ENCODE data around the gene TMEM82.

The TMEM82 gene

GRCh38 chr1:15768388-15768787, 26.1 kb downstream of the TMEM82 start:
- Histone ChIP-seq H4K20me1 (ENCODE audit: insufficient read depth, low read length) (no peaks in the 10 kb centered on the region), H3K27ac (ENCODE audit: low read length) (no peak overlapping the region), H2AFZ (ENCODE audit: low read depth, low read length) (no peak overlapping the region), H3K4me3 (ENCODE audit: low read length) (no peak overlapping the region), H3K27me3 (ENCODE audit: low read depth, low read length) (no peaks in the 10 kb centered on the region), H3K9ac (ENCODE audit: low read length) (no peak overlapping the region), H3K9me3 (ENCODE audit: insufficient read depth, low read length) (no peaks in the 10 kb centered on the region), H3K79me2 (ENCODE audit: low read length) (no peaks in the 10 kb centered on the region), H3K4me2 (ENCODE audit: low read length) (no peak overlapping the region), H3K4me1 (ENCODE audit: low read length) (peaks cover 7% of the 10 kb centered on the region; the same call in 1 of the 2 replicates), H3K36me3 (replicated peaks; ENCODE audit: low read depth, low read length) (no peaks in the 10 kb centered on the region)
- no peak for TF ChIP-seq CTCF (IDR thresholded peaks at IDR 0.05; ENCODE audit: low read depth, low read length)
- no peak for TF ChIP-seq EZH2phosphoT487 (IDR thresholded peaks at IDR 0.05; ENCODE audit: low read depth)

GRCh38 chr1:15770313-15770962, 28.1 kb downstream of the TMEM82 start:
- H3K79me2 ChIP-seq (ENCODE audit: low read length): no peaks in the 10 kb centered on the region
- no peaks in the 10 kb centered on the region for H3K9me3 ChIP-seq (ENCODE audit: insufficient read depth, low read length)
- no peak overlapping the region for H3K9ac ChIP-seq (ENCODE audit: low read length)
- no peak overlapping the region for H3K4me2 ChIP-seq (ENCODE audit: low read length)
- TF ChIP-seq EZH2phosphoT487 (IDR thresholded peaks at IDR 0.05; ENCODE audit: low read depth) (no peak), CTCF (IDR thresholded peaks at IDR 0.05; ENCODE audit: low read depth, low read length) (no peak)
- H3K27me3 ChIP-seq (ENCODE audit: low read depth, low read length): no peaks in the 10 kb centered on the region
- no peaks in the 10 kb centered on the region for H4K20me1 ChIP-seq (ENCODE audit: insufficient read depth, low read length)
- no peak overlapping the region for H3K4me3 ChIP-seq (ENCODE audit: low read length)
- no peak overlapping the region for H2AFZ ChIP-seq (ENCODE audit: low read depth, low read length)
- no peak overlapping the region for H3K27ac ChIP-seq (ENCODE audit: low read length)
- peaks cover 7% of the 10 kb centered on the region; the same call in 1 of the 2 replicates for H3K4me1 ChIP-seq (ENCODE audit: low read length)
- H3K36me3 ChIP-seq (replicated peaks; ENCODE audit: low read depth, low read length): no peaks in the 10 kb centered on the region

- Histone ChIP-seq H3K79me2 (ENCODE audit: low read length) (no peaks in the 10 kb centered on the region), H3K27ac (ENCODE audit: low read length) (no peak overlapping the region), H3K4me3 (ENCODE audit: low read length) (no peak overlapping the region), H3K36me3 (replicated peaks; ENCODE audit: low read depth, low read length) (no peaks in the 10 kb centered on the region), H4K20me1 (ENCODE audit: insufficient read depth, low read length) (no peaks in the 10 kb centered on the region), H3K9me3 (ENCODE audit: insufficient read depth, low read length) (no peaks in the 10 kb centered on the region), H3K27me3 (ENCODE audit: low read depth, low read length) (no peaks in the 10 kb centered on the region), H3K4me1 (ENCODE audit: low read length) (no peaks in the 10 kb centered on the region), H3K9ac (ENCODE audit: low read length) (no peak overlapping the region), H3K4me2 (ENCODE audit: low read length) (no peak overlapping the region), H2AFZ (ENCODE audit: low read depth, low read length) (no peak overlapping the region)
- no peak for TF ChIP-seq EZH2phosphoT487 (IDR thresholded peaks at IDR 0.05; ENCODE audit: low read depth)
- no peak for TF ChIP-seq CTCF (IDR thresholded peaks at IDR 0.05; ENCODE audit: low read depth, low read length)
These were observed 29.7 kb downstream of the TMEM82 start for GRCh38 chr1:15771836-15772515.

GRCh38 chr1:15775706-15776105, 33.4 kb downstream of the TMEM82 start:
- Histone ChIP-seq H3K4me2 (ENCODE audit: low read length) (no peak overlapping the region), H3K27ac (ENCODE audit: low read length) (no peak overlapping the region), H3K36me3 (replicated peaks; ENCODE audit: low read depth, low read length) (no peaks in the 10 kb centered on the region), H3K27me3 (ENCODE audit: low read depth, low read length) (no peaks in the 10 kb centered on the region), H4K20me1 (ENCODE audit: insufficient read depth, low read length) (no peaks in the 10 kb centered on the region), H2AFZ (ENCODE audit: low read depth, low read length) (no peak overlapping the region), H3K4me3 (ENCODE audit: low read length) (no peak overlapping the region), H3K79me2 (ENCODE audit: low read length) (no peaks in the 10 kb centered on the region), H3K9me3 (ENCODE audit: insufficient read depth, low read length) (no peaks in the 10 kb centered on the region), H3K4me1 (ENCODE audit: low read length) (no peaks in the 10 kb centered on the region), H3K9ac (ENCODE audit: low read length) (no peak overlapping the region)
- TF ChIP-seq CTCF (IDR thresholded peaks at IDR 0.05; ENCODE audit: low read depth, low read length): no peak
- TF ChIP-seq EZH2phosphoT487 (IDR thresholded peaks at IDR 0.05; ENCODE audit: low read depth): no peak
